HL-60 (cell line): ENCODE measurements around the gene SESN2.

Experiments used
- DNase-seq, 2 experiments: peaks; one replicate each; pipeline ENCODE4 v3.0.0-alpha.2; 2010 to 2020; ENCODE audit warnings: low read depth in 1 of 2, low spot score in 1 of 2
- H3K27ac ChIP-seq: fragments of 250-450 bp; sonication (Bioruptor Pico); replicated peaks from 2 replicates; pipeline ENCODE4 v1.5.1; 2020; ENCODE audit warnings: mild to moderate bottlenecking, moderate library complexity
- H3K27me3 ChIP-seq: fragments of 250-450 bp; sonication (Bioruptor Pico); 2 replicates; pipeline ENCODE4 v1.5.1; 2021; ENCODE audit warnings: mild to moderate bottlenecking, moderate library complexity; ENCODE audit not compliant: insufficient read depth, poor library complexity, severe bottlenecking
- H3K4me3 ChIP-seq: replicated peaks from 2 replicates; pipeline ENCODE4 v1.5.1; 2011; ENCODE audit warnings: mild to moderate bottlenecking, control low read depth, low read length; ENCODE audit not compliant: insufficient read depth
- GABPA ChIP-seq: IDR thresholded peaks from 2 replicates; pipeline ENCODE4 v1.6.1; 2012; ENCODE audit warnings: low read depth
- POLR2AphosphoS5 ChIP-seq: IDR thresholded peaks from 2 replicates; pipeline ENCODE4 v1.6.1; 2012; ENCODE audit warnings: low read depth
- SPI1 ChIP-seq: IDR thresholded peaks from 2 replicates; pipeline ENCODE4 v1.6.1; 2012; ENCODE audit warnings: low read depth, mild to moderate bottlenecking, borderline replicate concordance
- TF ChIP-seq, protein P1 (sequence below): IDR thresholded peaks from 2 replicates; pipeline ENCODE4 v1.6.1; 2012; ENCODE audit warnings: low read depth; ENCODE audit not compliant: insufficient replicate concordance
- TF ChIP-seq, protein P2 (sequence below): IDR thresholded peaks from one replicate; pipeline ENCODE4 v1.5.1; 2011; ENCODE audit warnings: low read length, control low read depth, inconsistent platforms; ENCODE audit not compliant: insufficient read depth

SESN2 gene

DNA sequence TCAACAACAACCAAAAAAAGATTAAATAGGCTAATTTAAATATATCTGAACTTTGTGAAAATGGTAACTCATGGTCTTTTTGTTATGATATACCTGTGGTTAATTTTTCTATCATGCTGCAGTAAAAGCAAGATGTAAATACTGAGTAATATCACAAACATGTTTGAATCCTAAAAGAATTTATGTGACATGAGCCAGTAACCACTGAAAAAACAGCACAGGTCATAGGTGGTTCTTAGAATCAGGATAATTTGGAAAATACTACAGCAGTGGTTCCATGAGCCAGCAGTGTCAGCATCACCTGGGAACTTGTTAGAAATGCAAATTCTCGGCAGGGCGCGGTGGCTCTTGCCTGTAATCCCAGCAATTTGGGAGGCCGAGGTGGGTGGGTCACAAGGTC lies 19.3 kb upstream of the SESN2 start:
- TF ChIP-seq, protein P1, sequence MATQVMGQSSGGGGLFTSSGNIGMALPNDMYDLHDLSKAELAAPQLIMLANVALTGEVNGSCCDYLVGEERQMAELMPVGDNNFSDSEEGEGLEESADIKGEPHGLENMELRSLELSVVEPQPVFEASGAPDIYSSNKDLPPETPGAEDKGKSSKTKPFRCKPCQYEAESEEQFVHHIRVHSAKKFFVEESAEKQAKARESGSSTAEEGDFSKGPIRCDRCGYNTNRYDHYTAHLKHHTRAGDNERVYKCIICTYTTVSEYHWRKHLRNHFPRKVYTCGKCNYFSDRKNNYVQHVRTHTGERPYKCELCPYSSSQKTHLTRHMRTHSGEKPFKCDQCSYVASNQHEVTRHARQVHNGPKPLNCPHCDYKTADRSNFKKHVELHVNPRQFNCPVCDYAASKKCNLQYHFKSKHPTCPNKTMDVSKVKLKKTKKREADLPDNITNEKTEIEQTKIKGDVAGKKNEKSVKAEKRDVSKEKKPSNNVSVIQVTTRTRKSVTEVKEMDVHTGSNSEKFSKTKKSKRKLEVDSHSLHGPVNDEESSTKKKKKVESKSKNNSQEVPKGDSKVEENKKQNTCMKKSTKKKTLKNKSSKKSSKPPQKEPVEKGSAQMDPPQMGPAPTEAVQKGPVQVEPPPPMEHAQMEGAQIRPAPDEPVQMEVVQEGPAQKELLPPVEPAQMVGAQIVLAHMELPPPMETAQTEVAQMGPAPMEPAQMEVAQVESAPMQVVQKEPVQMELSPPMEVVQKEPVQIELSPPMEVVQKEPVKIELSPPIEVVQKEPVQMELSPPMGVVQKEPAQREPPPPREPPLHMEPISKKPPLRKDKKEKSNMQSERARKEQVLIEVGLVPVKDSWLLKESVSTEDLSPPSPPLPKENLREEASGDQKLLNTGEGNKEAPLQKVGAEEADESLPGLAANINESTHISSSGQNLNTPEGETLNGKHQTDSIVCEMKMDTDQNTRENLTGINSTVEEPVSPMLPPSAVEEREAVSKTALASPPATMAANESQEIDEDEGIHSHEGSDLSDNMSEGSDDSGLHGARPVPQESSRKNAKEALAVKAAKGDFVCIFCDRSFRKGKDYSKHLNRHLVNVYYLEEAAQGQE, result no peak
- TF ChIP-seq SPI1 (no peak), GABPA (no peak), POLR2AphosphoS5 (no peak)
- TF ChIP-seq, protein P2, sequence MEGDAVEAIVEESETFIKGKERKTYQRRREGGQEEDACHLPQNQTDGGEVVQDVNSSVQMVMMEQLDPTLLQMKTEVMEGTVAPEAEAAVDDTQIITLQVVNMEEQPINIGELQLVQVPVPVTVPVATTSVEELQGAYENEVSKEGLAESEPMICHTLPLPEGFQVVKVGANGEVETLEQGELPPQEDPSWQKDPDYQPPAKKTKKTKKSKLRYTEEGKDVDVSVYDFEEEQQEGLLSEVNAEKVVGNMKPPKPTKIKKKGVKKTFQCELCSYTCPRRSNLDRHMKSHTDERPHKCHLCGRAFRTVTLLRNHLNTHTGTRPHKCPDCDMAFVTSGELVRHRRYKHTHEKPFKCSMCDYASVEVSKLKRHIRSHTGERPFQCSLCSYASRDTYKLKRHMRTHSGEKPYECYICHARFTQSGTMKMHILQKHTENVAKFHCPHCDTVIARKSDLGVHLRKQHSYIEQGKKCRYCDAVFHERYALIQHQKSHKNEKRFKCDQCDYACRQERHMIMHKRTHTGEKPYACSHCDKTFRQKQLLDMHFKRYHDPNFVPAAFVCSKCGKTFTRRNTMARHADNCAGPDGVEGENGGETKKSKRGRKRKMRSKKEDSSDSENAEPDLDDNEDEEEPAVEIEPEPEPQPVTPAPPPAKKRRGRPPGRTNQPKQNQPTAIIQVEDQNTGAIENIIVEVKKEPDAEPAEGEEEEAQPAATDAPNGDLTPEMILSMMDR, result no peak

DNA sequence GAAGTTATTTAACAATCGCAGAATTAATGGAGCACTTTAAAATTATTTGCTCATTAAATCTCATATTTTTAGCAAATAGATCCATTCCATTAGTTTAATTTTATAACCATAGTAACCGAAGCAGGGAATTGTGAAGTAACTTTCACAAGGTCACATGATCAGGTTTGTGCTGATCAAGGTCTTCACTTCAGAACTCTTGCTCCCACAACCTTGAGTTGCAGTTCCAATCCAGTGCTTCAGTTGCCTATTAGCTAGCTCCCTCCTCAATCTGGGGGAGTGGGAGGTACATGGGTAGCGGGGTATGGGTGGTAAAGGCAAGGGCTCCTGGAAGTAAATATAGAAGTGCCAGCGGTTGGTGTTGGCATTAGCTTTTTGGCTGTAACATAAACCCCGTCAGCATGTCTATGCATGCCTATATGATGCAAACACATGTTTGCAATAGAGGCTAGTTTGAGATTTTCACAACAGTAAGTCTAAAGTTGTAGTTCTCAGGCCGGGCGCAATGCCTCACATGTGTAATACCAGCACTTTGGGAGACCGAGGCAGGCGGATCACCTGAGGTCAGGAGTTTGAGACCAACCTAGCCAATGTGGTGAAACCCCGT lies 17.6 kb upstream of the SESN2 start:
- H3K27me3 ChIP-seq, result no peaks in the 10 kb centered on the region
- DNase-seq, result no peak
- TF ChIP-seq POLR2AphosphoS5 (no peak), SPI1 (no peak), GABPA (no peak)
- TF ChIP-seq, protein P1, result no peak
- TF ChIP-seq, protein P2, result no peak
- no peak overlapping the region for H3K27ac ChIP-seq
- no peak overlapping the region for H3K4me3 ChIP-seq

More for the DNA sequence above, 19.3 kb upstream of the SESN2 start:
- Histone ChIP-seq H3K27ac (no peak overlapping the region), H3K27me3 (no peaks in the 10 kb centered on the region), H3K4me3 (no peak overlapping the region)
- DNase-seq, result no peak

DNA sequence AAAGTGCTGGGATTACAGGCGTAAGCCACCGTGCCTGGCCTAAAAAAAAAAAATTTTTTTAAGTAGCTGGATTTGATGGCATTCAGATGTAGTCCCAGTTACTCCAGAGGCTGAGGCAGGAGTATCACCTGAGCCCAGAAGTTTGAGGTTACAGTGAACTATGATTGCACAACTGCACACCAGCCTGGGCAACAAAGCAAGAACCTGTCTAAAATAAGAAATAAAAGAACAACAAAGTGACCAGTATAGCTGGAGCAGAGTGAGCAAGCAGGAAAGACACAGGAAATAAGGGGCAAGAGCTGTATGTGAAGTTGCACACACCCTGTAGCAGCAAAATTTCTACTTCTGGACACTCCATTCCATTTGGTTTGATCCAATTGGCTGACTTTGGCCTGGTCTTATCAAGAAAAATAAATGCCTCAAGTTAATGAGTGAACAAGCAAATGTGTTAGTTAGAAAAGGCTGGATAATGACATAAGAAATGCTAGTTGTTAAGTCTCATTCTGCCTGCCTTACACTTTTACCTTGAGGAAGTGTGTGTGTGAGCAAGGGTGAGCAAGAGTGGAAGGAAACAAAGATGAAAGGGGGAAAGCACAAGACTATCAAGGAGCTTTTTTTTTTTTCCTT lies 15.5 kb upstream of the SESN2 start:
- no peak for DNase-seq
- TF ChIP-seq GABPA, result no peak
- TF ChIP-seq, protein P2, result no peak
- TF ChIP-seq POLR2AphosphoS5, result no peak
- TF ChIP-seq, protein P1, result no peak
- no peak for TF ChIP-seq SPI1
- Histone ChIP-seq H3K27me3 (no peaks in the 10 kb centered on the region), H3K27ac (peak overlapping the region; percentile 21; the same call in 1 of the 2 replicates), H3K4me3 (no peak overlapping the region)
